Kidney epithelial cell (primary cell): ENCODE data around the gene HOXB7. TPM values are rescaled to one million over a fixed set of nuclear protein-coding genes. Genes with fewer than 3 reads are reported as not detected.

Experiments used
- DNase-seq: peaks from one replicate; pipeline ENCODE4 v3.0.0-alpha.2; 2010; ENCODE audit warnings: low read depth
- H3K27me3 ChIP-seq: 2 replicates; pipeline ENCODE4 v1.6.0; 2011; ENCODE audit warnings: low read length; ENCODE audit not compliant: control insufficient read depth, insufficient read depth
- H3K36me3 ChIP-seq: 2 replicates; pipeline ENCODE4 v1.5.1; 2011; ENCODE audit warnings: low read length; ENCODE audit not compliant: control insufficient read depth, insufficient read depth
- H3K4me3 ChIP-seq: 2 replicates; pipeline ENCODE4 v1.5.1; 2011; ENCODE audit warnings: low read depth, mild to moderate bottlenecking, control low read depth, low read length
- total RNA-seq: library from RNA; depleted of rRNA; stranded (reverse); fragments of >200 nt; gene quantifications from 2 replicates; pipeline ENCODE4 v1.2.3, GENCODE V29; 2015
- TF ChIP-seq, protein P1 (sequence below): IDR thresholded peaks from 2 replicates; pipeline ENCODE4 v1.5.1; 2011; ENCODE audit warnings: mild to moderate bottlenecking, moderate library complexity, low read length, control low read depth, inconsistent platforms; ENCODE audit not compliant: insufficient read depth, poor library complexity, severe bottlenecking

The HOXB7 gene
- total RNA-seq, 1 donor from 2014 or later = 27.2 TPM

DNA sequence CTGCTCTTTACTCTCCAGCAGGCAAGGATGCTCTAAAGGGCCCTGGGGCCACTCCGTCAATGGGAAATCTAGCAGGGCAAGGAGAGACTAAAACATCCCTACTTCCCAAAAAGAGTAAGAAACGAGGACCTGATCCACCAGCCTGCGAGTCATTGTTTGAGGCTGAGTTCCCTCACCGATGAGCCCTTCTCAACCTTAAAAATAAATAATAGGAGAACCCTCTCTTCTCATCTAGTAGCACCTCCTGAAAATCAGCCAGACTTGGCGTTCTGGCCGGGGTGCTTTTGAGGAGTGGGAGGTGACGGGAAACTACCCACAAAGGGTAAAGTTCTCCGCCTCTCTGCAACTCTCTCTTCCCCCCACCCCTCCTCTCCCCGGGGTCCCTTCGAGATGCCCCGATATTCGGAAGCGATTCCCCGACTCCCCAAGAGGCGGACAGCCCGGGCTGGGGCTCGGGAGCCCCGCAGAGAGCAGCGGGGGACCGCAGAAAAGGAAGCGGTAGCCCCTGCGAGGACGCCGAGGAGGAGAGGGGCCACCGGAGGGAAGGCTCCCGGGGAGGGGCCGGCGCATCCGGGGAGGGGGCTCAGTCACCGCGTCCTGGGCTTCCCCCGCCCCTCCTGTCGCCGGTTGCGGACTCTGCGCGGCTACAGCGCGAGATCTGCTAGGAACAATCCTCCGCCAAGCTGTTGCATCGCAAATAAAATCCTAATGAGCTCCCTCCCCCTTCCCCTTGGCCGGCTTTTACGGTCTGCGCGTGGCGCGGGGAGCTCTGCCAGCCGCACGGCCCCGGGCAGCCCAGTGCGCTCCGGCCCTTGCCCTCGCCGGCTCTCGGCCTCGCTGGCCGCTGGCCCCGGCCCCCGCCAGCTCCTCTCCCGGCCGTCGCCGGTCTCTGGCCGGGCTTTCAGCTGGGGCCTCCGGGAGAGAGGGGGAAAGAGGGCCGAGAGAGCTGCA lies 14.0 kb upstream of the HOXB7 start:
- Histone ChIP-seq H3K4me3 (peak overlapping the region; percentile 88), H3K27me3 (no peaks in the 10 kb centered on the region), H3K36me3 (no peaks in the 10 kb centered on the region)
- TF ChIP-seq, protein P1, sequence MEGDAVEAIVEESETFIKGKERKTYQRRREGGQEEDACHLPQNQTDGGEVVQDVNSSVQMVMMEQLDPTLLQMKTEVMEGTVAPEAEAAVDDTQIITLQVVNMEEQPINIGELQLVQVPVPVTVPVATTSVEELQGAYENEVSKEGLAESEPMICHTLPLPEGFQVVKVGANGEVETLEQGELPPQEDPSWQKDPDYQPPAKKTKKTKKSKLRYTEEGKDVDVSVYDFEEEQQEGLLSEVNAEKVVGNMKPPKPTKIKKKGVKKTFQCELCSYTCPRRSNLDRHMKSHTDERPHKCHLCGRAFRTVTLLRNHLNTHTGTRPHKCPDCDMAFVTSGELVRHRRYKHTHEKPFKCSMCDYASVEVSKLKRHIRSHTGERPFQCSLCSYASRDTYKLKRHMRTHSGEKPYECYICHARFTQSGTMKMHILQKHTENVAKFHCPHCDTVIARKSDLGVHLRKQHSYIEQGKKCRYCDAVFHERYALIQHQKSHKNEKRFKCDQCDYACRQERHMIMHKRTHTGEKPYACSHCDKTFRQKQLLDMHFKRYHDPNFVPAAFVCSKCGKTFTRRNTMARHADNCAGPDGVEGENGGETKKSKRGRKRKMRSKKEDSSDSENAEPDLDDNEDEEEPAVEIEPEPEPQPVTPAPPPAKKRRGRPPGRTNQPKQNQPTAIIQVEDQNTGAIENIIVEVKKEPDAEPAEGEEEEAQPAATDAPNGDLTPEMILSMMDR = no peak
- no peak for DNase-seq

DNA sequence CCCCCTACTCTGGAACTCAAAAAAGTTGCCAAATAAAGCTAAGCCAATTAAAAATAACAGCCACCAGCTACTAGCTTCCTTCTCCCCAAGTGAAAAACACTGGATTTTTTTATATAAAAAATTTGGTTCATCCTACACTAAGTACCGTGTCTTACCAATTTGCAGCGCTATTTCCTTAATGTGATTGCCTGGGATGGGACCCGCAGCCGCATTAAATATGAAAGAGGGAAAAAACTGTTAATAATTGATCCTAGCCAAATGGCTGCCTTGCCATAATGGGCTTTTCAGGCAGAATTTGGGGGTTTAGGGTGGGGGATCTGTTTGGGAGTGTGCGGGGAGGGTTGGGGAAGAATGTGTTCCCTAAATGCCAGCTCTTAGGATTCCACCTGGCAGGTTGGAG lies 13.3 kb upstream of the HOXB7 start:
- TF ChIP-seq, protein P1 = no peak
- DNase-seq = no peak
- peak overlapping the region; percentile 88 for H3K4me3 ChIP-seq

DNA sequence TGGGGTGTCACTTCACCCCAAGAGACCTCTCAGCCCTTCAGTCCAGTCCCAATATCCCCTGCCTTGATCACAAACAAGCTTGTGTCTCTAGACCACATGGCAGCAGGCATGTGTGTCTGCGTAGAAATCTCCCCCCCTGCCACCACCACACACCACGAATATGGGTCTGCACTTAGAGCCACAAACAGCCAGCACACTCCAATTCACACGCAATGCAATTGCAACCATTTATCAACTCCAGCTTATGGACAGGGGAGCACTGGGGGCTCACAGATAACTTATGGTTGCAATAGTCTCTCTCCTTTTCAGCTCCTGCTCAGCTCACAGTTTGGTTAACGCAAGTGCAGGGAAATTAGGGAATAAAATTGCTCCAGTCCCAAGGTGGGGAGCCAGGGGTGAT lies 12.8 kb upstream of the HOXB7 start:
- DNase-seq = no peak
- Histone ChIP-seq H3K4me3 (peak overlapping the region; percentile 88), H3K36me3 (no peaks in the 10 kb centered on the region), H3K27me3 (no peaks in the 10 kb centered on the region)
- TF ChIP-seq, protein P1 = no peak

More for the DNA sequence above, 13.3 kb upstream of the HOXB7 start:
- H3K36me3 ChIP-seq = no peaks in the 10 kb centered on the region
- H3K27me3 ChIP-seq = no peaks in the 10 kb centered on the region

DNA sequence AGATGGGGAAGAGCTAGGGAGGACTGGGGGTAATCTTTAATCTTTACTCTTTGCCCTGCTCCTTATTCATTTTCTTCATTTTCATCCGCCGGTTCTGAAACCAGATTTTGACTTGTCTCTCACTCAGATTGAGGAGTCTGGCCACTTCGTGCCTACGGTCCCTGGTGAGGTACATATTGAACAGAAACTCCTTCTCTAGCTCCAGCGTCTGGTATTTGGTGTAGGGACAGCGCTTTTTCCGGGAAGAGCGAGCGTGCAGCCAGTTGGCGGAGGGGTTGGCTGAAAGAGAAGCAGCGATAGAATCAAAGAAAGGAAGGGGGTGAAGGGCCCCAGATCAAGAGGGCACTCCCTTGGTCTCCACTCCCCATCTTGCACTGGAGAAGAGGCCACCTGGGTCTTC lies 12.0 kb upstream of the HOXB7 start:
- Histone ChIP-seq H3K36me3 (no peaks in the 10 kb centered on the region), H3K27me3 (peaks cover 3% of the 10 kb centered on the region), H3K4me3 (peak overlapping the region; percentile 88)
- DNase-seq = no peak
- TF ChIP-seq, protein P1 = no peak

DNA sequence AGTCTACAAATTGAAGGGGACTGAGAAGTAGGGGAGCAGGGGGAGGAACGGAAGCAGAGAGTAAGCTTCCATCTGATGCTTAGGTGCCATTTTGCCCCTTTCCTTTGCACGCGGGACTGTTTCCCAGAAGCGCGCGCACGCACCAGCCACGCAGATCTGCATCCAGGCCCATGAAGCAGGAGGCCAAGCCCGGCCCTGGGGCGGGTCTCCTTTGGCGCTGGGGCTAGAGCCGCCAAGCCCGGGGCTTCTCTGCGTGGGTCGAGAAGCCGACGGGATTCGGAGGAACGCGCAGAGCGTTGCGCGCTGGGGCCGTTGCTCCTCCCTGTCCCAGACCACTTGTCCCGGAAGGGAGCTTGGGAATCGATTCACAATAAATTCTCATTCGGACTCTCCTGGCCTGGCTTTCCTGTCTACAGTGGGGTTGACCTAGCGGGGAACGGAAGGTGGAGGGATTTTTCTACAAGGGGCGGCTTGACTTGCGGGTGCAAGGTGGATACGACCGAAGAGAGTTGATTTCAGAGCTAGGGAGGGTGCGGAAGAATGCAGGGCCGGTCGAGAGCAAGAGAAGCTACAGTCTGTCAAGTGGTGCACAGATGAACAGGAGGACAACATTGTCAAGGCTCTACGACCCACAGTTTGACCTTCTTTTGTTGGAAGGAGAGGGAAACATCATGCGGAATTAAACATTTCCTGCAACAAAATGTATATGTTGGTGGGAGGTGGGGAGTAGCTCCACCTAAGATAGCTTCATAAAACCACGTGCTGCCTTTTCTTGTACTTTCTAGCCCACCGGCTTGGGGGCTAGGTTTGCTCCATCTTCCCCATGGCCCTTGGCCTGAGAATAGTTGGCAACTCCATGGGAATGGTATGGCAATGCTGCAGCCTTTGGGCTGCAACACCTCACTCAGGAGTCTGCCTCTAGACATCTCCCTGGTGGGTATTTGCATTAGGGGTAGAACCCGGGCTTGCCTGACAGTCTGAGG lies 10.9 kb upstream of the HOXB7 start:
- Histone ChIP-seq H3K4me3 (peak overlapping the region; percentile 22), H3K27me3 (peaks cover 6% of the 10 kb centered on the region), H3K36me3 (no peaks in the 10 kb centered on the region)
- DNase-seq = no peak
- TF ChIP-seq, protein P1 = no peak
